Measurements from ENCODE around the gene FLNC. TPM values are rescaled to one million over a fixed set of nuclear protein-coding genes. Genes with fewer than 3 reads are reported as not detected.

FLNC gene
- total RNA-seq, 1 donor from 2014 or later, result 7.7 TPM

DNA sequence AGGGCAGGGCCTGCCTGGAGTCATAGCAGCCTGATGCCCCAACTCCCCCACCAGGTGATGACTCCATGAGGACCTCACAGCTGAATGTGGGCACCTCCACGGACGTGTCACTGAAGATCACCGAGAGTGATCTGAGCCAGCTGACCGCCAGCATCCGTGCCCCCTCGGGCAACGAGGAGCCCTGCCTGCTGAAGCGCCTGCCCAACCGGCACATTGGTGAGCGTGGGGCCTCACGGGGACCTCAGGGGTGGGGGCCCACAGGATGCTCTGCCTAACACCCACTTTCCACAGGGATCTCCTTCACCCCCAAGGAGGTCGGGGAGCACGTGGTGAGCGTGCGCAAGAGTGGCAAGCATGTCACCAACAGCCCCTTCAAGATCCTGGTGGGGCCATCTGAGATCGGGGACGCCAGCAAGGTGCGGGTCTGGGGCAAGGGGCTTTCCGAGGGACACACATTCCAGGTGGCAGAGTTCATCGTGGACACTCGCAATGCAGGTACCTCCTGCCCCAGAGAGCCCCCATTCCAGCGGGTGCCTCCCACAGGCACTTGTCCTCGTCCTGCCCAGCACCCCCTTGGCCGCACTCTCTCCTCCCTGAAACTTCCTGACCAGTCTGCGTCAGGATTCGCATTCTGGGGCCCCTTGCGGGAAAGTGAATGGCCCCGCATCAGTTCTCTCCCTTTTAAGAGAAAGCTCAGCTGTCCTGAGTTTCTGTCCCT, 22.5 kb downstream of the FLNC start:
- Histone ChIP-seq H3K4me1 (no peaks in the 10 kb centered on the region), H3K36me3 (no peaks in the 10 kb centered on the region), H3K27ac (no peak overlapping the region), H3K9me3 (no peaks in the 10 kb centered on the region), H3K4me3 (no peak overlapping the region), H3K27me3 (no peaks in the 10 kb centered on the region)
- DNase-seq, result no peak
- no peak for ATAC-seq
- intact Hi-C loops (cut with DNase I), result no loop called here
- TF ChIP-seq, protein P1, sequence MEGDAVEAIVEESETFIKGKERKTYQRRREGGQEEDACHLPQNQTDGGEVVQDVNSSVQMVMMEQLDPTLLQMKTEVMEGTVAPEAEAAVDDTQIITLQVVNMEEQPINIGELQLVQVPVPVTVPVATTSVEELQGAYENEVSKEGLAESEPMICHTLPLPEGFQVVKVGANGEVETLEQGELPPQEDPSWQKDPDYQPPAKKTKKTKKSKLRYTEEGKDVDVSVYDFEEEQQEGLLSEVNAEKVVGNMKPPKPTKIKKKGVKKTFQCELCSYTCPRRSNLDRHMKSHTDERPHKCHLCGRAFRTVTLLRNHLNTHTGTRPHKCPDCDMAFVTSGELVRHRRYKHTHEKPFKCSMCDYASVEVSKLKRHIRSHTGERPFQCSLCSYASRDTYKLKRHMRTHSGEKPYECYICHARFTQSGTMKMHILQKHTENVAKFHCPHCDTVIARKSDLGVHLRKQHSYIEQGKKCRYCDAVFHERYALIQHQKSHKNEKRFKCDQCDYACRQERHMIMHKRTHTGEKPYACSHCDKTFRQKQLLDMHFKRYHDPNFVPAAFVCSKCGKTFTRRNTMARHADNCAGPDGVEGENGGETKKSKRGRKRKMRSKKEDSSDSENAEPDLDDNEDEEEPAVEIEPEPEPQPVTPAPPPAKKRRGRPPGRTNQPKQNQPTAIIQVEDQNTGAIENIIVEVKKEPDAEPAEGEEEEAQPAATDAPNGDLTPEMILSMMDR (IDR thresholded peaks at IDR 0.05), result no peak

DNA sequence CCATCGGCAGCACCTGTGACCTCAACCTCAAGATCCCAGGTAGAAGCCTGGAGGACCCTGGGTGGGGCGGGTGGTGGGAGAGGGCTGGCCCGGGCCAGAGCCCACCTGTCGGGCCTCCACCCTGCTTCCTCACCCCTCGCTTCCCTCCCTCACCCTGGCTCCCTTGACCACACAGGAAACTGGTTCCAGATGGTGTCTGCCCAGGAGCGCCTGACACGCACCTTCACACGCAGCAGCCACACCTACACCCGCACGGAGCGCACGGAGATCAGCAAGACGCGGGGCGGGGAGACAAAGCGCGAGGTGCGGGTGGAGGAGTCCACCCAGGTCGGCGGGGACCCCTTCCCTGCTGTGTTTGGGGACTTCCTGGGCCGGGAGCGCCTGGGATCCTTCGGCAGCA, 23.6 kb downstream of the FLNC start:
- TF ChIP-seq, protein P1 (IDR thresholded peaks at IDR 0.05), result no peak
- H3K27ac ChIP-seq, result no peak overlapping the region
- no peaks in the 10 kb centered on the region for H3K36me3 ChIP-seq
- H3K4me3 ChIP-seq, result no peak overlapping the region
- DNase-seq, result no peak
- intact Hi-C loops (cut with DNase I), result no loop called here
- no peaks in the 10 kb centered on the region for H3K4me1 ChIP-seq
- no peaks in the 10 kb centered on the region for H3K9me3 ChIP-seq
- H3K27me3 ChIP-seq, result no peaks in the 10 kb centered on the region
- no peak for ATAC-seq

DNA sequence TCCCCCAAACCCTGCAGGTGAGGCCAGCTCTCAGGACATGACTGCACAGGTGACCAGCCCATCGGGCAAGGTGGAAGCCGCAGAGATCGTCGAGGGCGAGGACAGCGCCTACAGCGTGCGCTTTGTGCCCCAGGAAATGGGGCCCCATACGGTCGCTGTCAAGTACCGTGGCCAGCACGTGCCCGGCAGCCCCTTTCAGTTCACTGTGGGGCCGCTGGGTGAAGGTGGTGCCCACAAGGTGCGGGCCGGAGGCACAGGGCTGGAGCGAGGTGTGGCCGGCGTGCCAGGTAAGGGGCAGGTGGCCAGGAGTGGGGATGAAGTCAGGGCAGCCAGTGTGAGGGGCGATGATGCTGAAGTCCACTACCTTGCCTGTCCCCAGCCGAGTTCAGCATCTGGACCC, 24.2 kb downstream of the FLNC start:
- Histone ChIP-seq H3K36me3 (no peaks in the 10 kb centered on the region), H3K27me3 (no peaks in the 10 kb centered on the region), H3K9me3 (no peaks in the 10 kb centered on the region), H3K4me1 (no peaks in the 10 kb centered on the region), H3K27ac (no peak overlapping the region), H3K4me3 (no peak overlapping the region)
- intact Hi-C loops (cut with DNase I), result no loop called here
- no peak for ATAC-seq
- no peak for DNase-seq
- TF ChIP-seq, protein P1 (IDR thresholded peaks at IDR 0.05), result no peak

DNA sequence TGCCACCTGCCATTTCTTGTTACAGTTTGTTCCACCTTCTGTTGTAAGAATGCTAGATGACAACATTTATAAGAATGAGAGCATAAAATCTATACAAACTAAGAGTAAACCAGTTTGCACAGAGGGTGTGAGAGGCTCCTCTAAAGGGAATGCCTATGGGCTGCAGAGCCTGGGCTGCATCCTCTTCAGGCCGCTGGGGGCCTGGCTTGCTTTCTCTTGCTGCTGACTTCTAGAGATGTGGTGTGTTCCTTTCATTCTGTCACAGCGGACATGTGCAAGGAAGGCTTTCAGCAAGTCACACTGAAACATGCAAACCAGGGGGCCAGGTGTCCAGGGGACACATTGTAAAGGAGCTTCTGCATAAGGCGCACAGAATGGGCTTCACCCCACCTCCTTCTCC, 25.4 kb downstream of the FLNC start:
- Histone ChIP-seq H3K4me1 (no peaks in the 10 kb centered on the region), H3K4me3 (no peak overlapping the region), H3K27me3 (no peaks in the 10 kb centered on the region), H3K27ac (no peak overlapping the region), H3K9me3 (no peaks in the 10 kb centered on the region), H3K36me3 (no peaks in the 10 kb centered on the region)
- no peak for DNase-seq
- TF ChIP-seq, protein P1 (IDR thresholded peaks at IDR 0.05), result no peak
- ATAC-seq, result no peak
- intact Hi-C loops (cut with DNase I), result no loop called here

DNA sequence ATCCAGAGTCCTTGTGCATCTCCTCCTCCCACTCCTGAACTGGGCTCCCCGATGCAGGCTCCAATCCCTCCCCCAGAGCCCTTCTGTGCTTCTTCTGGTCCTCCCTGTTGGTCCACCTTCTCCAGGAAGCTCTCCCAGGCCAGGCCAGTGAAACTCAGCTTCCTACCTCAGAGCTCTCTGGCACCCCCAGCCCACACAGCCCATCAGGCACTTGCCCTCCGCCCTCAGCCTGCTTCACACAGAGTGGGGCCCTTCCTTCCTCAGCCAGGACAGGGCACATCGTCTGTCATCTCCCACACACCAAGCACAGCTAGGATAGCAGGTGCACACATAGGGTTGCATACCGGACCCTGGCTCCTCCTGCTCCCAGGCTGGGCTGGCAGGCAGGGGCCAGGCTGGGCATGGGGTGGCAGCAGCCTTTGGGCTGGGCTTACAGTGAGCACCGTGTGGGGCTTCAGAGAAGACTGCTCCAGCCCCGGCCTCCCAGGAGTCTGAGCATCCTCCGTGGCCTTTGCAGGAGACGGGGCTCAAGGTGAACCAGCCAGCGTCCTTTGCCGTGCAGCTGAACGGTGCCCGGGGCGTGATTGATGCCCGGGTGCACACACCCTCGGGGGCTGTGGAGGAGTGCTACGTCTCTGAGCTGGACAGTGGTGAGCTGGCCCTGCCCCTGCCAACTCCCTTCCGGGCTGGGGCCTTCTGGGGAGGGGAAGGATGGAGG, 26.0 kb downstream of the FLNC start:
- intact Hi-C loops (cut with DNase I), result no loop called here
- TF ChIP-seq, protein P1 (IDR thresholded peaks at IDR 0.05), result no peak
- Histone ChIP-seq H3K9me3 (no peaks in the 10 kb centered on the region), H3K4me3 (no peak overlapping the region), H3K27ac (no peak overlapping the region), H3K4me1 (no peaks in the 10 kb centered on the region), H3K36me3 (no peaks in the 10 kb centered on the region), H3K27me3 (no peaks in the 10 kb centered on the region)
- no peak for DNase-seq
- no peak for ATAC-seq

All from upper lobe of right lung (tissue), 1 donor.